Measurements from ENCODE around the gene CCDC9B.

CCDC9B gene

GRCh38 chr15:40357246-40357645 lies 16.5 kb upstream of the CCDC9B start:
- no peak for FAIRE-seq
- TF ChIP-seq CTCF (IDR thresholded peaks at IDR 0.05; ENCODE audit: insufficient read depth, missing control alignments): no peak
- no peak for DNase-seq (ENCODE audit: insufficient read length, low spot score)

GRCh38 chr15:40355976-40356585 lies 15.3 kb upstream of the CCDC9B start:
- no peak for TF ChIP-seq CTCF (IDR thresholded peaks at IDR 0.05; ENCODE audit: insufficient read depth, missing control alignments)

GRCh38 chr15:40354408-40355171 lies 13.9 kb upstream of the CCDC9B start:
- peak; percentile 42 for TF ChIP-seq CTCF (IDR thresholded peaks at IDR 0.05; ENCODE audit: insufficient read depth, missing control alignments)
- no peak for FAIRE-seq
- peak; percentile 80 for DNase-seq (ENCODE audit: insufficient read length, low spot score)

More at GRCh38 chr15:40355976-40356585, 15.3 kb upstream of the CCDC9B start:
- no peak for DNase-seq (ENCODE audit: insufficient read length, low spot score)
- no peak for FAIRE-seq

GRCh38 chr15:40353697-40354096 lies 13.0 kb upstream of the CCDC9B start:
- FAIRE-seq (no peak), DNase-seq (ENCODE audit: insufficient read length, low spot score) (no peak)
- no peak for TF ChIP-seq CTCF (IDR thresholded peaks at IDR 0.05; ENCODE audit: insufficient read depth, missing control alignments)

- FAIRE-seq: no peak
- no peak for TF ChIP-seq CTCF (IDR thresholded peaks at IDR 0.05; ENCODE audit: insufficient read depth, missing control alignments)
- no peak for DNase-seq (ENCODE audit: insufficient read length, low spot score)
These were observed 11.7 kb upstream of the CCDC9B start for GRCh38 chr15:40352281-40352901.

GRCh38 chr15:40349163-40349562 lies 8.4 kb upstream of the CCDC9B start:
- FAIRE-seq (no peak), DNase-seq (ENCODE audit: insufficient read length, low spot score) (no peak)
- TF ChIP-seq CTCF (IDR thresholded peaks at IDR 0.05; ENCODE audit: insufficient read depth, missing control alignments): no peak

GRCh38 chr15:40348474-40348870 lies 7.7 kb upstream of the CCDC9B start:
- TF ChIP-seq CTCF (IDR thresholded peaks at IDR 0.05; ENCODE audit: insufficient read depth, missing control alignments): no peak
- FAIRE-seq: no peak
- DNase-seq (ENCODE audit: insufficient read length, low spot score): no peak

All from D721Med (cell line).